ENCODE data around the gene PLCXD1.
"Not testable (repeated sequence)": the region's sequence is repeated elsewhere in the genome, so short reads cannot be mapped to it uniquely, and the experiment has no call there.

PLCXD1 gene

GRCh38 chrX:300334-300733 is 19.2 kb downstream of the PLCXD1 start:
- Mint-ChIP-seq H3K27me3 (no peaks in the 10 kb centered on the region), H3K9me3 (no peaks in the 10 kb centered on the region), H3K4me3 (no peak overlapping the region), H3K36me3 (peaks cover 57% of the 10 kb centered on the region), H3K27ac (no peak overlapping the region), H3K4me1 (no peaks in the 10 kb centered on the region)
- ATAC-seq: no peak

- H3K9me3 Mint-ChIP-seq: no peaks in the 10 kb centered on the region
- peaks cover 64% of the 10 kb centered on the region for H3K36me3 Mint-ChIP-seq
- H3K27ac Mint-ChIP-seq: no peak overlapping the region
- H3K4me3 Mint-ChIP-seq: no peak overlapping the region
- H3K27me3 Mint-ChIP-seq: no peaks in the 10 kb centered on the region
- ATAC-seq: no peak
- H3K4me1 Mint-ChIP-seq: no peaks in the 10 kb centered on the region
Observed at GRCh38 chrX:302975-303374, 21.8 kb downstream of the PLCXD1 start.

GRCh38 chrX:305781-306613 is 24.8 kb downstream of the PLCXD1 start:
- not testable (repeated sequence) for H3K27ac Mint-ChIP-seq, H3K4me1 Mint-ChIP-seq, ATAC-seq, H3K27me3 Mint-ChIP-seq, H3K9me3 Mint-ChIP-seq, H3K4me3 Mint-ChIP-seq
- H3K36me3 Mint-ChIP-seq: peaks cover 75% of the 10 kb centered on the region

- not testable (repeated sequence) for H3K27ac Mint-ChIP-seq
Observed at GRCh38 chrX:306614-307251, 25.6 kb downstream of the PLCXD1 start.

GRCh38 chrX:307261-308111 is 26.3 kb downstream of the PLCXD1 start:
- H3K27me3 Mint-ChIP-seq: no peaks in the 10 kb centered on the region
- ATAC-seq: no peak
- H3K4me1 Mint-ChIP-seq: no peaks in the 10 kb centered on the region
- H3K36me3 Mint-ChIP-seq: peaks cover 74% of the 10 kb centered on the region
- no peak overlapping the region for H3K27ac Mint-ChIP-seq
- no peaks in the 10 kb centered on the region for H3K9me3 Mint-ChIP-seq
- H3K4me3 Mint-ChIP-seq: no peak overlapping the region

More at GRCh38 chrX:306614-307251, 25.6 kb downstream of the PLCXD1 start:
- H3K27me3 Mint-ChIP-seq, H3K9me3 Mint-ChIP-seq, ATAC-seq, H3K4me1 Mint-ChIP-seq, H3K4me3 Mint-ChIP-seq: not testable (repeated sequence)
- H3K36me3 Mint-ChIP-seq: peaks cover 74% of the 10 kb centered on the region

GRCh38 chrX:308821-309520 is 27.8 kb downstream of the PLCXD1 start:
- Mint-ChIP-seq H3K27me3 (no peaks in the 10 kb centered on the region), H3K9me3 (no peaks in the 10 kb centered on the region), H3K4me1 (no peaks in the 10 kb centered on the region), H3K4me3 (no peak overlapping the region), H3K27ac (no peak overlapping the region), H3K36me3 (peaks cover 81% of the 10 kb centered on the region)
- no peak for ATAC-seq

GRCh38 chrX:310621-311155 is 29.5 kb downstream of the PLCXD1 start:
- Mint-ChIP-seq H3K4me3 (no peak overlapping the region), H3K27me3 (no peaks in the 10 kb centered on the region), H3K9me3 (no peaks in the 10 kb centered on the region), H3K36me3 (peaks cover 77% of the 10 kb centered on the region), H3K4me1 (no peaks in the 10 kb centered on the region), H3K27ac (no peak overlapping the region)
- ATAC-seq: no peak

GRCh38 chrX:311156-312129 is 30.3 kb downstream of the PLCXD1 start:
- H3K27me3 Mint-ChIP-seq: no peaks in the 10 kb centered on the region
- peak; percentile 28 for ATAC-seq
- H3K9me3 Mint-ChIP-seq: no peaks in the 10 kb centered on the region
- no peaks in the 10 kb centered on the region for H3K4me1 Mint-ChIP-seq
- no peak overlapping the region for H3K27ac Mint-ChIP-seq
- H3K36me3 Mint-ChIP-seq: peaks cover 74% of the 10 kb centered on the region
- H3K4me3 Mint-ChIP-seq: no peak overlapping the region

- Mint-ChIP-seq H3K36me3 (peaks cover 67% of the 10 kb centered on the region), H3K27me3 (no peaks in the 10 kb centered on the region)
Observed at GRCh38 chrX:312621-313331, 31.6 kb downstream of the PLCXD1 start.

GRCh38 chrX:313546-313945 is 32.4 kb downstream of the PLCXD1 start:
- Mint-ChIP-seq H3K27me3 (no peaks in the 10 kb centered on the region), H3K4me1 (peaks cover 6% of the 10 kb centered on the region), H3K9me3 (peaks cover 3% of the 10 kb centered on the region), H3K27ac (no peak overlapping the region), H3K36me3 (peaks cover 66% of the 10 kb centered on the region), H3K4me3 (no peak overlapping the region)
- ATAC-seq: no peak

More at GRCh38 chrX:312621-313331, 31.6 kb downstream of the PLCXD1 start:
- no peak overlapping the region for H3K27ac Mint-ChIP-seq
- ATAC-seq: no peak
- H3K9me3 Mint-ChIP-seq: peaks cover 1% of the 10 kb centered on the region
- peaks cover 2% of the 10 kb centered on the region for H3K4me1 Mint-ChIP-seq
- no peak overlapping the region for H3K4me3 Mint-ChIP-seq

- Mint-ChIP-seq H3K4me1 (peaks cover 6% of the 10 kb centered on the region), H3K27ac (no peak overlapping the region), H3K9me3 (peaks cover 3% of the 10 kb centered on the region), H3K4me3 (no peak overlapping the region), H3K27me3 (no peaks in the 10 kb centered on the region), H3K36me3 (peaks cover 65% of the 10 kb centered on the region)
- ATAC-seq: no peak
Observed at GRCh38 chrX:314049-314448, 32.9 kb downstream of the PLCXD1 start.

GRCh38 chrX:314781-315595 is 33.8 kb downstream of the PLCXD1 start:
- Mint-ChIP-seq H3K9me3 (peaks cover 3% of the 10 kb centered on the region), H3K4me3 (no peak overlapping the region), H3K36me3 (peaks cover 56% of the 10 kb centered on the region), H3K27ac (no peak overlapping the region), H3K27me3 (no peaks in the 10 kb centered on the region), H3K4me1 (peaks cover 8% of the 10 kb centered on the region)
- ATAC-seq: no peak
